NT2/D1 (cell line): ENCODE results near the gene C19orf85.
A peak's percentile ranks its signal among the peaks of the same experiment; 100 is the strongest.

Source experiments
- DNase-seq: peaks from one replicate; pipeline ENCODE4 v3.0.0-alpha.2; 2011; ENCODE audit warnings: low read depth, low spot score
- H3K27me3 ChIP-seq: 2 replicates; pipeline ENCODE4 v1.6.0; 2011; ENCODE audit warnings: mild to moderate bottlenecking; ENCODE audit not compliant: insufficient read length, insufficient read depth
- H3K36me3 ChIP-seq: 2 replicates; pipeline ENCODE4 v1.6.1; 2011; ENCODE audit warnings: mild to moderate bottlenecking, low read length, mixed read lengths; ENCODE audit not compliant: insufficient read depth, insufficient read length
- H3K4me1 ChIP-seq: 2 replicates; pipeline ENCODE4 v1.5.1; 2011; ENCODE audit not compliant: insufficient read depth, insufficient read length
- H3K4me3 ChIP-seq: 2 replicates; pipeline ENCODE4 v1.5.1; 2011; ENCODE audit warnings: low read depth; ENCODE audit not compliant: insufficient read length
- H3K9ac ChIP-seq: 2 replicates; pipeline ENCODE4 v1.6.0; 2011; ENCODE audit warnings: low read depth; ENCODE audit not compliant: insufficient read length
- H3K9me3 ChIP-seq: 2 replicates; pipeline ENCODE4 v1.5.1; 2011; ENCODE audit warnings: mild to moderate bottlenecking, low read length; ENCODE audit not compliant: insufficient read depth
- SUZ12 ChIP-seq: IDR thresholded peaks from 2 replicates; pipeline ENCODE4 v1.6.1; 2011; ENCODE audit not compliant: insufficient read length, insufficient read depth; ENCODE audit errors: extremely low read depth
- YY1 ChIP-seq: IDR thresholded peaks from 2 replicates; pipeline ENCODE4 v1.6.1; 2011; ENCODE audit not compliant: insufficient read length, insufficient read depth
- ZNF274 ChIP-seq: IDR thresholded peaks from 2 replicates; pipeline ENCODE4 v1.6.1; 2011; ENCODE audit warnings: mild to moderate bottlenecking, low read depth, low read length

Gene C19orf85

DNA sequence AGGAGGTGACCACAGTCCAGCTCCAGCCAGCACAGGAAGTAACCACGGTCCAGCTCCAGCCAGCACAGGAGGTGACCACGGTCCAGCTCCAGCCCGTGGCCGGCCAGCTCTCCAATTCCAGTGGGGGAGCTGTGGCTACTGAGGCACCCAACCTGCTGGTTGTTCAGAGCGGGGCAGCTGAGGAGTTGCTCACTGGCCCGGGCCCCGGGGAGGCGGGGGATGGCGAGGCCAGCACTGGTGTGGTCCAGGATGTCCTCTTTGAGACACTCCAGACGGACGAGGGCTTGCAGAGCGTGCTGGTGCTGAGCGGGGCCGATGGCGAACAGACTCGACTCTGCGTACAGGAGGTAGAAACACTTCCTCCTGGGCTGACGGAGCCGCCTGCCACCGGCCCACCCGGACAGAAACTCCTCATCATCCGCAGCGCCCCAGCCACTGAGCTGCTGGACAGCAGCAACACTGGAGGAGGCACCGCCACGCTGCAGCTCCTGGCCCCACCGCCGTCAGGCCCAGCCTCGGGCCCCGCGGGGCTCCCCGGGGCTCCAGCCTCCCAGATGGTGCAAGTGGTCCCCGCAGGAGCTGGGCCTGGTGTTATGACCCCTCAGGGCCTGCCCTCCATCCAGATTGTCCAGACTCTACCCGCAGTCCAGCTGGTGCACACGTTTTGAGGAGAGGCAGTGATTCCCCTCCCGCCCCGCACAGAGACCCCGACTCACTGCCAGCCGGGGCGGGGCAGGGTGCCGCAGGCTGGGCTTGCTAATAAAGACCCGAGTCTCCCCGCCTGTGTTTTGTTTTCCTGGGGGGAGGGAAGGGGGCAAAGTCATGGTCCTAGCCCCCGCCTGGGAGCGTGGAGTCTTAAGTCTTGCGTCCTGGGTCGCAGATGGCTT, 19.4 kb upstream of the C19orf85 start:
- H3K4me3 ChIP-seq: peak overlapping the region; percentile 64
- no peaks in the 10 kb centered on the region for H3K27me3 ChIP-seq
- H3K4me1 ChIP-seq: peaks cover 14% of the 10 kb centered on the region
- no peak overlapping the region for H3K9ac ChIP-seq
- H3K36me3 ChIP-seq: peaks cover 13% of the 10 kb centered on the region
- no peak for DNase-seq
- TF ChIP-seq YY1 (no peak), SUZ12 (no peak), ZNF274 (no peak)
- no peaks in the 10 kb centered on the region for H3K9me3 ChIP-seq

DNA sequence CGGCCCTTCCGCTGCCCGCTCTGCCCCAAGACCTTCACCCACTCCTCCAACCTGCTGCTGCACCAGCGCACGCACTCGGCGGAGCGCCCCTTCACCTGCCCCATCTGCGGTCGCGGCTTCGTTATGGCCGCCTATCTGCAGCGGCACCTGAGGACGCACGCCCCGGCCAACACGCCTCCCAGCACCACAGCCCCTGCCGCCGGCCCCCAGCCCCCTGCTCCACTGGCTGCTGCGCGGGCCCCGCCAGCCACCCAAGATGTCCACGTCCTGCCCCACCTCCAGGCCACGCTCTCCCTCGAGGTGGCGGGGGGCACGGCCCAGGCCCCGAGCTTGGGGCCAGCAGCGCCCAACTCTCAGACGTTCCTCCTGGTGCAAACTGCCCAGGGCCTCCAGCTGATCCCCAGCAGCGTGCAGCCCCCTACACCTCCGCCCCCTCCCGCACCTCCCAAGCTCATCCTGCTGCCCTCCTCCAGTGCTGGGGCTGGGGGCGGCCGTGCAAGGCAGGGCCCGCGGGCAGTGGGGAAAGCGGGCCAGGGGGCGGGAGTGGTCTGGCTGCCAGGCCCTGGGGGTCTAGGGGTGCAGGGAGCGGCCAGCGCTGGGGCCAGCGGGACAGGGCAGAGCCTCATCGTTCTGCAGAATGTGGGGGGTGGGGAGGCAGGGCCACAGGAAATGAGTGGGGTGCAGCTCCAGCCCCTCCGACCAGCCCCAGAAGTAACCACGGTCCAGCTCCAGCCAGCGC, 18.6 kb upstream of the C19orf85 start:
- Histone ChIP-seq H3K9ac (no peak overlapping the region), H3K4me3 (no peak overlapping the region), H3K36me3 (peaks cover 13% of the 10 kb centered on the region), H3K27me3 (no peaks in the 10 kb centered on the region), H3K4me1 (peaks cover 13% of the 10 kb centered on the region), H3K9me3 (no peaks in the 10 kb centered on the region)
- no peak for DNase-seq
- TF ChIP-seq ZNF274: no peak
- TF ChIP-seq YY1: no peak
- TF ChIP-seq SUZ12: no peak

DNA sequence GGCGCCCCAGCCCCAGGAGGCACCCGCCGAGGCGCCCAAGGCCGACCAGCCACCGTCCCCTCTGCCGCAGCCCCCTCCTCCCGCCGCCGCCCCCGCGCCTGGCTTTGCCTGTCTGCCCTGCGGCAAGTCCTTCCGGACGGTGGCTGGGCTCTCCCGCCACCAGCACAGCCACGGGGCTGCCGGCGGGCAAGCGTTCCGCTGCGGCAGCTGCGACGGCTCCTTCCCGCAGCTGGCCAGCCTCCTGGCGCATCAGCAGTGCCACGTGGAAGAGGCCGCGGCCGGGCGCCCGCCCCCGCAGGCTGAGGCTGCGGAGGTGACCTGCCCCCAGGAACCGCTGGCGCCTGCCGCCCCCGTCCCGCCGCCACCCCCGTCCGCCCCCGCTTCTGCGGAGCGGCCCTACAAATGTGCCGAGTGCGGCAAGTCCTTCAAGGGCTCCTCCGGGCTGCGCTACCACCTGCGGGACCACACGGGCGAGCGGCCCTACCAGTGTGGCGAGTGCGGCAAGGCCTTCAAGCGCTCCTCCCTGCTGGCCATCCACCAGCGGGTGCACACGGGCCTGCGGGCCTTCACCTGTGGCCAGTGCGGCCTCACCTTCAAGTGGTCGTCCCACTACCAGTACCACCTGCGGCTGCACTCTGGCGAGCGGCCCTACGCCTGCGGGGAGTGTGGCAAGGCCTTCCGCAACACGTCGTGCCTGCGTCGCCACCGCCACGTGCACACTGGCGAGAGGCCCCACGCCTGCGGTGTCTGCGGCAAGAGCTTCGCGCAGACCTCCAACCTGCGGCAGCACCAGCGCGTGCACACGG, 17.8 kb upstream of the C19orf85 start:
- DNase-seq: no peak
- no peaks in the 10 kb centered on the region for H3K27me3 ChIP-seq
- no peak for TF ChIP-seq SUZ12
- TF ChIP-seq ZNF274: no peak
- no peak for TF ChIP-seq YY1
- no peak overlapping the region for H3K4me3 ChIP-seq
- H3K36me3 ChIP-seq: peaks cover 13% of the 10 kb centered on the region
- no peaks in the 10 kb centered on the region for H3K9me3 ChIP-seq
- H3K4me1 ChIP-seq: peaks cover 13% of the 10 kb centered on the region
- H3K9ac ChIP-seq: no peak overlapping the region

DNA sequence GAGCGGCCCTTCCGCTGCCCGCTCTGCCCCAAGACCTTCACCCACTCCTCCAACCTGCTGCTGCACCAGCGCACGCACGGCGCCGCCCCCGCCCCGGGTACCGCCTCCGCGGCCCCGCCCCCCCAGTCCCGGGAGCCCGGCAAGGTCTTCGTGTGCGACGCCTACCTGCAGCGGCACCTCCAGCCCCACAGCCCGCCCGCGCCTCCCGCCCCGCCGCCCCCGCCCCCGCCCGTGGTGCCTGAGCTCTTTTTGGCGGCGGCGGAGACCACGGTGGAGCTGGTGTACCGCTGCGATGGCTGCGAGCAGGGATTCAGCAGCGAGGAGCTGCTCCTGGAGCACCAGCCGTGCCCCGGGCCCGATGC, 17.2 kb upstream of the C19orf85 start:
- TF ChIP-seq SUZ12 (no peak), ZNF274 (no peak), YY1 (no peak)
- DNase-seq: no peak
- H3K27me3 ChIP-seq: no peaks in the 10 kb centered on the region
- H3K4me3 ChIP-seq: no peak overlapping the region
- no peak overlapping the region for H3K9ac ChIP-seq
- peaks cover 13% of the 10 kb centered on the region for H3K36me3 ChIP-seq
- peaks cover 12% of the 10 kb centered on the region for H3K4me1 ChIP-seq
- no peaks in the 10 kb centered on the region for H3K9me3 ChIP-seq

DNA sequence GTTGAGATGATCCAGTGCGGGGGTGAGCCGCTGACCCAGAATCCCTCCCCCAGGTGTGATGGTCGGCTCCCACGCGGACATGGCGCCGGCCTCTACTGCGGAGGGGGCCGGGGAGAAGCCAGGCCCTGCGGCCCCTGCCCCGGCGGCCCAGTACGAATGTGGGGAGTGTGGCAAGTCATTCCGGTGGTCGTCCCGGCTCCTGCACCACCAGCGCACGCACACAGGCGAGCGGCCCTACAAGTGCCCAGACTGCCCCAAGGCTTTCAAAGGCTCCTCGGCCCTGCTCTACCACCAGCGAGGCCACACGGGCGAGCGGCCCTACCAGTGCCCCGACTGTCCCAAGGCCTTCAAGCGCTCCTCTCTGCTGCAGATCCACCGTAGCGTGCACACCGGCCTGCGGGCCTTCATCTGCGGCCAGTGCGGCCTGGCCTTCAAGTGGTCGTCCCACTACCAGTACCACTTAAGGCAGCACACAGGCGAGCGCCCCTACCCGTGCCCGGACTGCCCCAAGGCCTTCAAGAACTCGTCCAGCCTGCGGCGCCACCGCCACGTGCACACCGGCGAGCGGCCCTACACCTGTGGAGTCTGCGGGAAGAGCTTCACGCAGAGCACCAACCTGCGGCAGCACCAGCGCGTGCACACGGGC, 16.7 kb upstream of the C19orf85 start:
- Histone ChIP-seq H3K27me3 (no peaks in the 10 kb centered on the region), H3K4me3 (no peak overlapping the region), H3K9me3 (no peaks in the 10 kb centered on the region), H3K9ac (no peak overlapping the region), H3K36me3 (peaks cover 12% of the 10 kb centered on the region), H3K4me1 (peaks cover 7% of the 10 kb centered on the region)
- TF ChIP-seq YY1 (no peak), SUZ12 (no peak), ZNF274 (no peak)
- no peak for DNase-seq

DNA sequence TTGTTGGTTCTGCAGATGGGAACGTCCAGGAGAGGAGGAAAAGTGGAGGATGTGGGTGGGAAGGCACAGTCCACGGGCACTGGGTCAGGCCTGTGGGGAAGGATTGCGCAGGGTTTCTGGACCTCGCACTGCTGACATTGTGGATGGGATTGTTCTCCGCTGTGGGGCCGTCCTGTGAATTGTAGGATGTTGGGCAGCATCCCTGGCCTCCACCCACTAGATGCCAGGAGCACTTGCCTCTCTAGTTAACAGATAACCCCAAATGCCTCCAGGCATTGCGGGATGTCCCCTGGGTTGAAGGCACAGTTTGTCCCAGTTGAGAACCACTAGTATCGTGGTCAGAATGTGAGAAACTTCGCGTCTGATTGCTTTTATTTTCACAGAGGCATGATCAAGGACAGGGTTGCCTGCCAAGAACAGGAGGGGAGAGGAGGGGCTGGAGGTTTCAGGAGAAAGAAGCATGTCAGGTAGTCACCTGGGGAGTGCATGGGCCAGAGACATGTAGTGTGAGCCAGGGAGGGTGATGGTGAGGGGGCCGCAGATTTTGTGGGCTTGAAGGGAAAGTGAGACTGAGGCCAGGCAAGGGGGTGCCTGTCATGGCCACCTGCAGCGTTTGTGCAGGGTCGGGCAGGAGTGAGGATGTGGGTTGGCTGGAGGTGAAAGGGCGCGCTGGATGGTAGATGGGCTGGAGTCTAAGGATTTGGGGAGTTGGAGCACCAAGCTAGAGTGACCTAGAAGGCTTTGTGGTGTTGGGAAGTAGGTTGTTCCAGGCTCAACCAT, 15.1 kb upstream of the C19orf85 start:
- DNase-seq: no peak
- Histone ChIP-seq H3K9me3 (no peaks in the 10 kb centered on the region), H3K9ac (peak overlapping the region; percentile 10), H3K36me3 (peaks cover 6% of the 10 kb centered on the region), H3K27me3 (no peaks in the 10 kb centered on the region), H3K4me1 (peaks cover 8% of the 10 kb centered on the region), H3K4me3 (no peak overlapping the region)
- TF ChIP-seq SUZ12 (no peak), YY1 (no peak), ZNF274 (no peak)
